ENCODE measurements around the gene SCUBE1.

DNA sequence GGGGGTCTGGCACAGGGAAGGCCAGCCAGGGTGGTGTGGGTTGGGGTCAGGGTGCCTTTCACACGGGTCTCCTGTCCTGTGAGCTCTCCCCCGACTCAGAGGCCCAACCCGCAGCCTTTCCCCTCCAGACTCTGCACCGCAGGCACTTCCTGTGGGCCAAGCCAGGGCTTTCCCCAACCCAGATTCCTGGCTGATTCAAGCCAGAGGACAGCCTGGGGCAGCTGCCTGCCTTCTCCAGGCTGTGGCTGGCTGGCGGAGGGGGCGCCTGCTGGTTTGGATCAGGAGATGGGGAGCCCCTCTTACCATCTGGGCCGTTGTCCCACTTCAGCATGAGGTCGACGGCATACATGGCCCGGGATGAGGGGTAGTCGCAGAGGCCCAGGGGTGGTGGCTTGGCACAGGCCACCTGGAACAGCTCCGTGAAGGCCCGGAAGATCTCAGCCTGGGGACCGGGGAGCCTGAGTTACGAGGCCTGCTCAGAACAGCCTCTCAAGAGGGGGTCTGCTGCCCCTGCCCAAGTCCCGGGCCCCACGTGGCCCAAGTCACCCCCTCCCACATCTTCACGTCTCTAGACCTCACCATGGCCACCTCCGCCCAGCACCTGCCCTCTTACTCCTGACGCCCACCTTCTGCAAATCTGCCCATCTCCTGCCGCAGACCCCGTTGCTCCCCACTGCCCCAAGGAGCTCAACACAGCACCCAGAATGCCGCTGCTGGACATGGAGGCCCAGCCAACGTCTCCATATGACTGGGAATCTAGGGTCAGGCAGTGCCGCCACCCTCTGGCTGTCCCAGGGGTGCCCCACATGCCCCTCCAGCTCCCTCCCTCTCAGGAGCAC lies 174.5 kb downstream of the SCUBE1 start:
- TF ChIP-seq, protein P1, sequence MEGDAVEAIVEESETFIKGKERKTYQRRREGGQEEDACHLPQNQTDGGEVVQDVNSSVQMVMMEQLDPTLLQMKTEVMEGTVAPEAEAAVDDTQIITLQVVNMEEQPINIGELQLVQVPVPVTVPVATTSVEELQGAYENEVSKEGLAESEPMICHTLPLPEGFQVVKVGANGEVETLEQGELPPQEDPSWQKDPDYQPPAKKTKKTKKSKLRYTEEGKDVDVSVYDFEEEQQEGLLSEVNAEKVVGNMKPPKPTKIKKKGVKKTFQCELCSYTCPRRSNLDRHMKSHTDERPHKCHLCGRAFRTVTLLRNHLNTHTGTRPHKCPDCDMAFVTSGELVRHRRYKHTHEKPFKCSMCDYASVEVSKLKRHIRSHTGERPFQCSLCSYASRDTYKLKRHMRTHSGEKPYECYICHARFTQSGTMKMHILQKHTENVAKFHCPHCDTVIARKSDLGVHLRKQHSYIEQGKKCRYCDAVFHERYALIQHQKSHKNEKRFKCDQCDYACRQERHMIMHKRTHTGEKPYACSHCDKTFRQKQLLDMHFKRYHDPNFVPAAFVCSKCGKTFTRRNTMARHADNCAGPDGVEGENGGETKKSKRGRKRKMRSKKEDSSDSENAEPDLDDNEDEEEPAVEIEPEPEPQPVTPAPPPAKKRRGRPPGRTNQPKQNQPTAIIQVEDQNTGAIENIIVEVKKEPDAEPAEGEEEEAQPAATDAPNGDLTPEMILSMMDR (IDR thresholded peaks at IDR 0.05) = no peak
- TF ChIP-seq POLR2A (IDR thresholded peaks at IDR 0.05; ENCODE audit: low read depth) (no peak), POLR2AphosphoS5 (IDR thresholded peaks at IDR 0.05) (no peak)
